BE2C (cell line): ENCODE data around the gene CCR6.

Source experiments
- DNase-seq: peaks from one replicate; pipeline ENCODE4 v3.0.0-alpha.2; 2020
- H3K27me3 ChIP-seq: fragments of 250-450 bp; sonication (Bioruptor Pico); 2 replicates; pipeline ENCODE4 v1.5.1; 2020; ENCODE audit warnings: mild to moderate bottlenecking
- H3K36me3 ChIP-seq: fragments of 250-450 bp; sonication (Bioruptor Pico); 2 replicates; pipeline ENCODE4 v1.5.1; 2020; ENCODE audit warnings: mild to moderate bottlenecking
- H3K4me1 ChIP-seq: fragments of 250-450 bp; sonication (Bioruptor Pico); 2 replicates; pipeline ENCODE4 v1.5.1; 2020
- H3K4me3 ChIP-seq: 2 replicates; pipeline ENCODE4 v1.5.1; 2011; ENCODE audit warnings: low read depth, low read length
- H3K9me3 ChIP-seq: fragments of 250-450 bp; sonication (Bioruptor Pico); 2 replicates; pipeline ENCODE4 v1.5.1; 2020
- CTCF ChIP-seq: IDR thresholded peaks from 2 replicates; pipeline ENCODE4 v1.5.1; 2012; ENCODE audit warnings: mild to moderate bottlenecking, low read depth, low read length

CCR6 gene

GRCh38 chr6:167146135-167146534 lies 23.2 kb downstream of the CCR6 start:
- no peak for TF ChIP-seq CTCF
- H3K9me3 ChIP-seq, result no peaks in the 10 kb centered on the region
- H3K36me3 ChIP-seq, result no peaks in the 10 kb centered on the region
- H3K27me3 ChIP-seq, result no peaks in the 10 kb centered on the region
- H3K4me1 ChIP-seq, result no peaks in the 10 kb centered on the region
- no peak overlapping the region for H3K4me3 ChIP-seq
- no peak for DNase-seq

- Histone ChIP-seq H3K4me3 (no peak overlapping the region), H3K4me1 (no peaks in the 10 kb centered on the region), H3K36me3 (no peaks in the 10 kb centered on the region), H3K27me3 (no peaks in the 10 kb centered on the region), H3K9me3 (no peaks in the 10 kb centered on the region)
- DNase-seq, result no peak
- TF ChIP-seq CTCF, result no peak
Observed at GRCh38 chr6:167146977-167147376, 24.1 kb downstream of the CCR6 start.

GRCh38 chr6:167148021-167148420 lies 25.1 kb downstream of the CCR6 start:
- no peaks in the 10 kb centered on the region for H3K4me1 ChIP-seq
- no peak for TF ChIP-seq CTCF
- no peaks in the 10 kb centered on the region for H3K27me3 ChIP-seq
- no peaks in the 10 kb centered on the region for H3K36me3 ChIP-seq
- no peaks in the 10 kb centered on the region for H3K9me3 ChIP-seq
- DNase-seq, result no peak
- H3K4me3 ChIP-seq, result no peak overlapping the region

GRCh38 chr6:167148997-167149396 lies 26.1 kb downstream of the CCR6 start:
- TF ChIP-seq CTCF, result no peak
- Histone ChIP-seq H3K9me3 (no peaks in the 10 kb centered on the region), H3K27me3 (no peaks in the 10 kb centered on the region), H3K36me3 (no peaks in the 10 kb centered on the region), H3K4me1 (no peaks in the 10 kb centered on the region), H3K4me3 (no peak overlapping the region)
- no peak for DNase-seq

- no peak overlapping the region for H3K4me3 ChIP-seq
- no peaks in the 10 kb centered on the region for H3K36me3 ChIP-seq
- no peaks in the 10 kb centered on the region for H3K27me3 ChIP-seq
- DNase-seq, result no peak
- TF ChIP-seq CTCF, result no peak
- H3K4me1 ChIP-seq, result no peaks in the 10 kb centered on the region
- H3K9me3 ChIP-seq, result no peaks in the 10 kb centered on the region
Observed at GRCh38 chr6:167150941-167151549, 28.1 kb downstream of the CCR6 start.

- H3K27me3 ChIP-seq, result no peaks in the 10 kb centered on the region
- H3K4me1 ChIP-seq, result no peaks in the 10 kb centered on the region
- H3K4me3 ChIP-seq, result no peak overlapping the region
- H3K36me3 ChIP-seq, result no peaks in the 10 kb centered on the region
- no peak for DNase-seq
- no peaks in the 10 kb centered on the region for H3K9me3 ChIP-seq
- TF ChIP-seq CTCF, result no peak
Observed at GRCh38 chr6:167151648-167152047, 28.8 kb downstream of the CCR6 start.
